ENCODE data around the gene CNTNAP2.

CNTNAP2 gene

DNA sequence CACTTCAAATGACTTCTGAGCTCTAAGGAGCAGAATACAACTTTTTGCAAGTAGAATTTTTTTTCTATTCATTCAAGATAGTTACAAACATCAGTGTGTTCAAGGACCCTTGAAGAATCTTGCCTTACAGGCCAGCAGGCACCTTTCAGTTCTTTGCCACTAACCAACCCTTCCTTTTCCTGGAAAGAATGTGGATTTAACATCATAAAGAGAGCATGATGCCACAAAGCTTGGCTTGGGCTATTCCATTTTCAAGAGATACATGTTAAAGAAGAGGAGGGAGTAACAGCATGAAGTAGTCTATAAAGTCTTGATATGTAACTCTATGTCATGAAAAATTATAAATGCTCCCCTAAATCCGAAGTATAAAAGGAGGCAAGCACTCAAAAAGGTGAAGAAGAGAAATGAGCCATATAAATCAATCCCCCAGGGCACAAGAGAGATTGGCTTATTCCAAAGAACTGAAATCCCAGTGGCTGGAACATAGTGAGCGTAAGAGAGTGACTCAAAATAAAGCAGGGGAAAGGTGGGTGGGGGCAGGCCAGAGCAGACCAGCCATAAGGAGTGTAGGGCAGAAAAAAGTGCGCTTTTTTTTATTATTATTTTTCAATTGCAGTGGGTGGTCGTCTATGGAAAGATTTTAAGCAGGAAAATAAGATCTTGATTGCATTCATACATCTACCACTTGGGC lies 1448.3 kb downstream of the CNTNAP2 start:
- no peak for DNase-seq (ENCODE audit: extremely low read depth, low read depth)
- no peak overlapping the region for H3K4me3 ChIP-seq (replicated peaks; ENCODE audit: low read depth, low read length)
- TF ChIP-seq CTCF (IDR thresholded peaks at IDR 0.05; ENCODE audit: low read depth, low read length, missing control alignments), result no peak

DNA sequence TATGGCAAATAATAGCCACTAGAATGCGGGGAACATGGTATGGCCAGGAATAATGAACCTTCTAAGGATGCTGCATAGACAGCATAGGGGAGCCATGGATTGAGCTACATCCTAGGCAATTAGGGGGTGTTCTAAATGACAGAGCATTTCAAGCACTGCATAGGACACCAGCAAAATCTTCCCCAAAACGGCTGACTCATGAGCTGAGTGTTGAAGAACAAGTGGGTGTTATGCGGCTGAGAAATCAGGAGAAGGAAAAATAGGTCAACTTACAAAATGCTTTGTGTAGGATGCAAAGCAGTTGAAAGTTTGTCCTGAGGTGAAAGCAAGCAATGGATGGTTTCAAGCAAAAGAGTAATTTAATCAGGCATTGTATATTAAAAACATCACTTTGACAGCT lies 1450.4 kb downstream of the CNTNAP2 start:
- no peak overlapping the region for H3K4me3 ChIP-seq (replicated peaks; ENCODE audit: low read depth, low read length)
- no peak for DNase-seq (ENCODE audit: extremely low read depth, low read depth)
- no peak for TF ChIP-seq CTCF (IDR thresholded peaks at IDR 0.05; ENCODE audit: low read depth, low read length, missing control alignments)

- H3K4me3 ChIP-seq (replicated peaks; ENCODE audit: low read depth, low read length), result no peak overlapping the region
- no peak for DNase-seq (ENCODE audit: extremely low read depth, low read depth)
- TF ChIP-seq CTCF (IDR thresholded peaks at IDR 0.05; ENCODE audit: low read depth, low read length, missing control alignments), result no peak
Observed at GRCh38 chr7:147569116-147569913, 1452.7 kb downstream of the CNTNAP2 start.

- H3K4me3 ChIP-seq (replicated peaks; ENCODE audit: low read depth, low read length), result no peak overlapping the region
- TF ChIP-seq CTCF (IDR thresholded peaks at IDR 0.05; ENCODE audit: low read depth, low read length, missing control alignments), result no peak
- no peak for DNase-seq (ENCODE audit: extremely low read depth, low read depth)
Observed at GRCh38 chr7:147570390-147570789, 1453.8 kb downstream of the CNTNAP2 start.

GRCh38 chr7:147571436-147572185 lies 1455.0 kb downstream of the CNTNAP2 start:
- H3K4me3 ChIP-seq (replicated peaks; ENCODE audit: low read depth, low read length), result no peak overlapping the region
- no peak for TF ChIP-seq CTCF (IDR thresholded peaks at IDR 0.05; ENCODE audit: low read depth, low read length, missing control alignments)
- no peak for DNase-seq (ENCODE audit: extremely low read depth, low read depth)

GRCh38 chr7:147578196-147578595 lies 1461.6 kb downstream of the CNTNAP2 start:
- TF ChIP-seq CTCF (IDR thresholded peaks at IDR 0.05; ENCODE audit: low read depth, low read length, missing control alignments), result no peak
- no peak for DNase-seq (ENCODE audit: extremely low read depth, low read depth)
- H3K4me3 ChIP-seq (replicated peaks; ENCODE audit: low read depth, low read length), result no peak overlapping the region
